Fibroblast of skin of abdomen (primary cell): ENCODE measurements around the gene POTEH.
"Not testable (repeated sequence)": the region's sequence is repeated elsewhere in the genome, so short reads cannot be mapped to it uniquely, and the experiment has no call there.

Experiments
- DNase-seq: peaks from one replicate; pipeline ENCODE4 v3.0.0-alpha.2; 2013

POTEH gene

DNA sequence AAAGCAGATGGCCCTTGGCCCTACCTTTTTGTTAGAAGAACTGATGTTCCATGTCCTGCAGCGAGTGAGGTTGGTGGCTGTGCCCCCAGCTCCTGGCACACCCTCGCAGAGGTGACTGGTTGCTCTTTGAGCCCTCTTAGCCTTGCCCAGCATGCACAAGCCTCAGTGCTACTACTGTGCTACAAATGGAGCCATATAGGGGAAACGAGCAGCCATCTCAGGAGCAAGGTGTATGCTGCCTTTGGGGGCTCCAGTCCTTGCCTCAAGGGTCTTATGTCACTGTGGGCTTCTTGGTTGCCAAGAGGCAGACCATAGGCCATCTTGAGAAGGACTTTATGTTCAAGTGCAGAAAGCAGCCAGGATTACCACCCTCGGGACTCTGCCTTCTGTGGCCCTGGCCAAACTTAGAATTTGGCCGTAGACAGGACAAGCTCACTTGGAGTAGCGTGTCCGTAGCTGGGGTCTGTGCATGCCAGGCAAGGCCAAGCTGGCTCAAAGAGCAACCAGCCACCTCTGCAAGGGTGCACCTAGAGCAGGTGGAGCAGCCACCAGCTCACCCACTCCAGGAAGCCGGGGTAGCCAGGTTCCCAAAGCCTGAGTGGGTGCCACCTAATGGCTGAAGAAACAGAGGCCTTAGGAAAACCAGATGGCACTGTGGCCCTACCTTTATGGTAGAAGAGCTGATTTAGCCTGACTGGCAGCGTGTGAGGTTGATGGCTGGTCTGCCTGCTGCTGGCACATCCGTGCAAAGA lies 48.5 kb downstream of the POTEH start:
- not testable (repeated sequence) for DNase-seq

DNA sequence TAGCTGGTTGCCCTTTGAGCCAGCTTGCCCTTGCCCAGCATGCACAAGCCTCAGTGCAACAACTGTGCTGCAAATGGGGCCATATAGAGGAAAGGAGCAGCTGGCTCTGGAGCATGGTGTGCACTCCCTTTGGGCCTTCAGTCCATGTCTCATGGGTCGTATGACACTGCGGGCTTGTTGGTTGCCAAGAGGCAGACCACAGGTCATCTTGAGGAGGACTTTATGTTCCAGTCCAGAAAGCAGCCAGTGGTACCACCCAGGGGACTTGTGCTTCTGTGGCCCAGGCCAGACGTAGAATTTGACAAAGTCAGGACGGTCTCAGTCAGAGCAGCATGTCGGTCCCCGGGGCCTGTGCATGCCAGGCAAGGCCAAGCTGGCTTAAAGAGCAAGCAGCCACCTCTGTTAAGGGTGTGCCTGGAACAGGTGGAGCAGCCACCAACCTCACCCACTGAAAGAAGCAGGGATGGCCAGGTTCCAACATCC lies 49.1 kb downstream of the POTEH start:
- not testable (repeated sequence) for DNase-seq

DNA sequence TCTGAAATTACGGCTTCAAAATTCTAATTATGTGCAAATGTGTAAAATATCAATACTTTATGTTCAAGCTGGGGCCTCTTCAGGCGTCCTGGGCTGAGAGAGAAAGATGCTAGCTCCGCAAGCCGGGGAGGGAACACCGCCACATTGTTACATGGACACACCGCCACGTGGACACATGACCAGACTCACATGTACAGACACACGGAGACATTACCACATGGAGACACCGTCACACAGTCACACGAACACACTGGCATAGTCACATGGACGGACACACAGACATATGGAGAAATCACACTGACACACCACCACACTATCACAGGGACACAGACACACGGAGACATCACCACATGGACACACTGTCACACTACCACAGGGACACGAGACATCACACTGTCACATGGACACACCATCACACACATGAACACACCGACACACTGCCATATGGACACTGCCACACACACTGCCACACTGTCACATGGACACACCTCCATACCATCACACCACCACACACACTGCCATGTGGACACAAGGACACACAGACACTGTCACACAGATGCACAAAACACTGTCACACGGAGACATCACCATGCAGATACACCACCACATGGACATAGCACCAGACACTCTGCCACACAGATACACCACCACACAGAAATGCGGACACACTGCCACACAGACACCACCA lies 58.0 kb downstream of the POTEH start:
- DNase-seq: not testable (repeated sequence)

DNA sequence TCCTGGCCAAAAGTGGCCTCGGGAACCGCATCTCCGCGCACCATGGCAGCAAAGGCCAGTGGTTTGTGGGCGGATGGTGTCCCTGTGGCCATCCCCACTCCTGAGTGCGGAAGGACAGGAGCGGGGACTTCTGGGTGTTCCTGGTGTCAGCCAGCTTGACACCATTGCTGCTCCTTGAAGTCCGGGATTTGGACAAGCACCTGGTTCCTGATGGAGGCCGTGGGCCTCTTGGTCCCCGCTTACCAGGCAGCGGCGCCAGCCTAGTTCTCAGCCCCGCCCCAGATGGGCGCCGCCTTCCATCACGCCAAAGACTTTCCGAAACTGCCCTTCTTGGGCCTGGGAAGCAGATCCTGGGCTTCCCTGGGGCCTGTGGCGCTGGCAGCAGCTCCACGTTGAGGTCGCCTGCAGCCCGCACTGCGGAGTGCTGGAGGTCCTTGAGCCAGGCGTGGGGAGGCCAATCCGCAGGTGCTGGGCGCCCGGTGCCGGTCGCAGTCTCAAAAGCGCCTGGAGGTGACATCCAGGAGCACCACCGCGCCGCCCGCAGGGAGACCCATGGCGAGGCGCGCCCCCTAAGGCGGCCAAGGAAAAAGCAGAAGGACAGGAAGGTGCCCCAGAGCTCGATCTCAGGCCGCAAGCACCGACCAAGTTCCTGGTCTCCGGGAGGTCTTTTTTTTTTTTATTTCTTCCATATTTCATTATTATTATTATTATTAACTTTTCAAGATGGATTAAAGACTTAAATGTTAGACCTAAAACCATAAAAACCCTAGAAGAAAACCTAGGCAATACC lies 59.5 kb downstream of the POTEH start:
- not testable (repeated sequence) for DNase-seq

DNA sequence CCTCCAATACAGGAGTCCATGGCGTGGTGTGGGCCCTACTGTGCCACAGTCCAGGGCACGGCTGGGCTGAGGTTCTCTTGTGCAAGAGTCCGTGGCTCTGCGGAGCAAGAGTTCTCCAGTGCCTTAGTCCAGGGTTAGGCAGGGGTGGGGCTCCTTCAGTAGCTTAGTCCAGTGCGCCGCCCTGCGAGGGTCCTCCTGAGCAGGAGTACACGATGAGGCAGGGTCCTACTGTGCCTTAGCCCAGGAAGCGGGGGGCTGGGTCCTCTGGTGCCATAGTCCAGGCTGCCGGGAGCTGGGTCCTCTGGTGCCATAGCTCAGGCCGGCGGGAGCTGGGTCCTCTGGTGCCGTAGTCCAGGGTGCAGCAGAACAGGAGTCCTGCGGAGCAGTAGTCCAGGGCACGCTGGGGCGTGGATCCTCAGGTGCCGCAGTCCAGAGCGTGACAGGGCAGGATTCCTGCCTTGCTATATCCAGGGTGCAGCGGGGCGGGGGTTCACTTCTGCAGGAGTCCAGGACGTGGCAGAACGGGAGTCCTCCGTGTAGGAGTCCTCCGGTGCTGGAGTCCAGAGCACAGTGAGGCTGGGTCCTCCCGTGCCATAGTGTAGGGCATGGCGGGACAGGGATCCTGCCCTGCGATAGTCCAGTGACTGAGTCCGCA lies 69.7 kb downstream of the POTEH start:
- not testable (repeated sequence) for DNase-seq

DNA sequence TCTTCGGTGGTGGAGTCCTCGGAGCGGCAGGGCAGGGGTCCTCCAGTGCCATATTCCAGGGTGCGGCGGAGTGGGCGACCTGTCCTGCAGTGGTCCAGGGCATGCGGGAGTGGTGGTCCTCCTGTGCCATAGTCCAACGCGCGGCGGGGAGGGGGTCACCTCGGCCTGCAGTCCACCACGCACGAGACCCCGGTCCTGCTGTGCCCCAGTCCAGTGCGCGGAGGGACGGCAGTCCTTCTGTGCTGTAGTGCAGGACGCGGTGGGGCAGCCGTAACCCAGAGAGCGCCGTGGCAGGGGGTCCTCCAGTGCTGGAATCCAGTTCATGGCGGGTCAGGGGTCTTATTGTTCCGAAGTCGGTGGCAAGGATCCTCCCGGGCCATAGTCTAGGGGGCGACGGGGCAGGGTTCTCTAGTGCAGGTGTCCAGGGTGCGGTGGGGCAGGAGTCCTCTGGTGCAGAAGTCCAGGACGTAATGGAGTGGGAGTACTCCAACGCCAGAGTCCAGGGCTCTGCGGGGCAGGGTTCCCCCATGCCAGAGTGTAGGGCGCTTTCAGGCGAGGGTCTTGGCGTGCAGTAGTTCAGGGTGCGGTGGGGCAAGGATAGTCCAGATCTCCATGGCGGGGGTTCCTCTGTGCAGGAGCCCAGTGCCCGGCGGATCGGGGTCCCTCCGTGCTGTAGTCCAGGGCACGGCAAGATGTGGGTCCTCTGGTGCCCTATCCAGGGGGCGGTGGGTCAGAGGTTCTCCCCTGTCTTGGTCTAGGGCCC lies 70.7 kb downstream of the POTEH start:
- DNase-seq: not testable (repeated sequence)

DNA sequence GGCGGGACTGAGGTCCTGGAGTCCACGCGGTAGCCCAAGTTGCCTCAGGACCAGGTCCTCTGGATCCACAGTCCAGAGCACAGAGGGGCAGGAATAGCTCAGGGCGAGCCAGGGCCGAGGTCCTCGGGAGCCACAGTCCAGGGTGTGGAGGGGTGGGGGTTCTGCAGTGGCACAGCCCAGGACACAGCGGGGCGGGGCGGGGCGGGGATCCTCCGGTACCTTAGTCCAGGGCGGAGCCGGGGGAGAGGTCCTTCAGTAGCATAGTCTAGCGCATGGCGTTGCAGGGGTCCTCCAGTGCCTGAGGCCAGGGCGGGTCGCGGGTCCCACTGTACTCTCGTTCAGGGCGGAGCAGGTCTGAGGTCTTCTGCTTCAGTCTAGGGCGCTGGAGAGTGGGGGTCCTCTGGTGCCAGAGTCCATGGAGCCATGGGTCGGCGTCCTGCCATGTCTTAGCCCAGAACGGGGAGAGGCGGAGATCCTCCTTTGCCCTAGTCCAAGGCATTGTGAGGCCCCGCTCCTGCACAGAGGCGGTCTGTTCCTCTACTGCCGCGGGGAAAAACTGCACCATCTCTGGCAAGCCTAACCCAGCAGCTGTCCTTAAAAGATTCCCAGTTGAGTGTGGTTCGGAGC lies 71.4 kb downstream of the POTEH start:
- DNase-seq: not testable (repeated sequence)

DNA sequence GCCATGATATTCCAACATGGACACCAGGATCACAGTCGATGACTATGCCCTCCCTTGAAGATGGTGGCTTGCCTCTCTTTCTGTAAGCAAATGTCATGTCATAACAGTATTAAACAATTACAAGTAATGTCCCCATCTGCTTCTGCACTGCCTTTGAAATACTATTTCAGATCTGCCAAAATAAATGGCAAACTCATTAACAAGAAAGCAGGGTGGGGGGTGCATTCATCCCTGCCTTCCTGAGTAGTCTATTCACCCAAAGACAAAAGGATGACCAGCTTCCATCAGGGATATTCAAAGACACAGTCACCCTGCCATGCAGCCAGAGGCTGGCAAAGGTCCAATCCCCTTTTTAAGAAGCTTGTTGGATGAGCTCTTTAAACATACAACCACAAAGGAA lies 73.7 kb downstream of the POTEH start:
- not testable (repeated sequence) for DNase-seq
